CD4-positive, alpha-beta T cell treated with Interleukin-17A for 4 hours (primary cell): ENCODE measurements around the gene RASSF9.

ENCODE experiments used
- DNase-seq: peaks from one replicate; pipeline ENCODE4 v3.0.0-alpha.2; 2020; ENCODE audit warnings: mixed read lengths

The RASSF9 gene

GRCh38 chr12:85821206-85821605 is 15.0 kb downstream of the RASSF9 start:
- no peak for DNase-seq

- no peak for DNase-seq
These were observed 16.1 kb downstream of the RASSF9 start for GRCh38 chr12:85820101-85820500.

GRCh38 chr12:85814741-85815140 is 21.5 kb downstream of the RASSF9 start:
- no peak for DNase-seq

GRCh38 chr12:85814071-85814470 is 22.1 kb downstream of the RASSF9 start:
- DNase-seq, result no peak

- no peak for DNase-seq
These were observed 26.7 kb downstream of the RASSF9 start for GRCh38 chr12:85809500-85809899.

- DNase-seq, result no peak
These were observed 28.5 kb downstream of the RASSF9 start for GRCh38 chr12:85807730-85808129.

- no peak for DNase-seq
These were observed 30.6 kb downstream of the RASSF9 start for GRCh38 chr12:85805654-85806053.

- no peak for DNase-seq
These were observed 31.5 kb downstream of the RASSF9 start for GRCh38 chr12:85804663-85805062.

- DNase-seq, result no peak
These were observed 32.3 kb downstream of the RASSF9 start for GRCh38 chr12:85803923-85804322.

- no peak for DNase-seq
These were observed 33.0 kb downstream of the RASSF9 start for GRCh38 chr12:85803231-85803630.

- no peak for DNase-seq
These were observed 38.1 kb downstream of the RASSF9 start for GRCh38 chr12:85798122-85798521.

- DNase-seq, result no peak
These were observed 40.2 kb downstream of the RASSF9 start for GRCh38 chr12:85796001-85796400.

GRCh38 chr12:85794531-85794930 is 41.7 kb downstream of the RASSF9 start:
- DNase-seq, result no peak

- no peak for DNase-seq
These were observed 52.0 kb downstream of the RASSF9 start for GRCh38 chr12:85784096-85784720.

- no peak for DNase-seq
These were observed 53.5 kb downstream of the RASSF9 start for GRCh38 chr12:85782711-85783110.

GRCh38 chr12:85781766-85782165 is 54.4 kb downstream of the RASSF9 start:
- DNase-seq, result no peak

GRCh38 chr12:85779768-85780167 is 56.4 kb downstream of the RASSF9 start:
- DNase-seq, result no peak

- DNase-seq, result no peak
These were observed 61.1 kb downstream of the RASSF9 start for GRCh38 chr12:85775091-85775490.

- no peak for DNase-seq
These were observed 70.7 kb downstream of the RASSF9 start for GRCh38 chr12:85765453-85765869.

- DNase-seq, result no peak
These were observed 76.6 kb downstream of the RASSF9 start for GRCh38 chr12:85759623-85760022.

- no peak for DNase-seq
These were observed 77.1 kb downstream of the RASSF9 start for GRCh38 chr12:85759091-85759490.

GRCh38 chr12:85755760-85756159 is 80.4 kb downstream of the RASSF9 start:
- no peak for DNase-seq
